ENCODE results near the gene IMPA2.

IMPA2 gene

GRCh38 chr18:12027480-12027879 is 46.2 kb downstream of the IMPA2 start:
- no peak overlapping the region for H3K14ac ChIP-seq (ENCODE audit: low read length)
- H2AFZ ChIP-seq (ENCODE audit: low read length): no peak overlapping the region
- no peak overlapping the region for H3K4me3 ChIP-seq (ENCODE audit: low read length in 2 of 2)
- H2AK5ac ChIP-seq (ENCODE audit: low read depth, low read length): no peak overlapping the region
- no peak overlapping the region for H3K9ac ChIP-seq (ENCODE audit: low read depth, low read length, poor library complexity)
- no peak overlapping the region for H3K23ac ChIP-seq (ENCODE audit: low read depth, low read length, poor library complexity)
- DNase-seq (ENCODE audit: low spot score): no peak
- H3K36me3 ChIP-seq (replicated peaks in 1 of 2; ENCODE audit: control insufficient read depth in 2 of 2, insufficient read depth in 2 of 2, low read length in 2 of 2): peaks cover 23 to 56% of the 10 kb centered on the region in 2 donors
- H3K4me2 ChIP-seq (ENCODE audit: insufficient read depth, low read length, poor library complexity, severe bottlenecking): no peak overlapping the region
- H3K18ac ChIP-seq (ENCODE audit: low read length): no peak overlapping the region
- no peaks in the 10 kb centered on the region for H3K9me3 ChIP-seq (replicated peaks in 1 of 2; ENCODE audit: control insufficient read depth in 2 of 2, insufficient read depth in 1 of 2, low read depth in 1 of 2, low read length in 2 of 2)
- H2BK5ac ChIP-seq (ENCODE audit: low read length): no peak overlapping the region
- H2BK12ac ChIP-seq (ENCODE audit: low read length): no peak overlapping the region
- no CpG with 5 or more reads among the region's 4 CpGs for WGBS, 2 donors (ENCODE audit: extremely low coverage in 2 of 2, insufficient read length in 2 of 2, insufficient replicate concordance in 1 of 2)
- H3K79me1 ChIP-seq (ENCODE audit: low read depth, low read length): peaks cover 3% of the 10 kb centered on the region
- H4K91ac ChIP-seq (ENCODE audit: low read depth, low read length, poor library complexity): no peak overlapping the region
- no peak overlapping the region for H2BK15ac ChIP-seq (ENCODE audit: low read length)
- no peaks in the 10 kb centered on the region for H3K27me3 ChIP-seq (ENCODE audit: control insufficient read depth in 3 of 3, insufficient read depth in 3 of 3, low read depth in 1 of 3, low read length in 3 of 3)
- no peak overlapping the region for H4K8ac ChIP-seq (ENCODE audit: low read depth, low read length)
- no peak overlapping the region for H3K27ac ChIP-seq (replicated peaks; ENCODE audit: low read length)
- H3K4ac ChIP-seq (ENCODE audit: low read length): no peak overlapping the region
- H2BK120ac ChIP-seq (ENCODE audit: low read depth, low read length): no peak overlapping the region
- H3K4me1 ChIP-seq (ENCODE audit: control insufficient read depth in 2 of 2, insufficient read depth in 1 of 2, low read depth in 1 of 2, low read length in 2 of 2): no peaks in the 10 kb centered on the region

GRCh38 chr18:12028040-12028628 is 46.8 kb downstream of the IMPA2 start:
- H3K79me1 ChIP-seq (ENCODE audit: low read depth, low read length): peaks cover 3% of the 10 kb centered on the region
- no peak overlapping the region for H3K4me2 ChIP-seq (ENCODE audit: insufficient read depth, low read length, poor library complexity, severe bottlenecking)
- no peak overlapping the region for H3K27ac ChIP-seq (replicated peaks; ENCODE audit: low read length)
- no peak overlapping the region for H2AK5ac ChIP-seq (ENCODE audit: low read depth, low read length)
- H3K14ac ChIP-seq (ENCODE audit: low read length): no peak overlapping the region
- H3K23ac ChIP-seq (ENCODE audit: low read depth, low read length, poor library complexity): no peak overlapping the region
- no peak overlapping the region for H3K4ac ChIP-seq (ENCODE audit: low read length)
- no peaks in the 10 kb centered on the region for H3K4me1 ChIP-seq (ENCODE audit: control insufficient read depth in 2 of 2, insufficient read depth in 1 of 2, low read depth in 1 of 2, low read length in 2 of 2)
- no peak overlapping the region for H2AFZ ChIP-seq (ENCODE audit: low read length)
- no peak overlapping the region for H2BK15ac ChIP-seq (ENCODE audit: low read length)
- WGBS, 2 donors (ENCODE audit: extremely low coverage in 2 of 2, insufficient read length in 2 of 2, insufficient replicate concordance in 1 of 2): no CpG with 5 or more reads among the region's 15 CpGs
- no peak overlapping the region for H3K4me3 ChIP-seq (ENCODE audit: low read length in 2 of 2)
- no peak overlapping the region for H2BK5ac ChIP-seq (ENCODE audit: low read length)
- DNase-seq (ENCODE audit: low spot score): no peak
- no peak overlapping the region for H4K91ac ChIP-seq (ENCODE audit: low read depth, low read length, poor library complexity)
- H3K36me3 ChIP-seq (replicated peaks in 1 of 2; ENCODE audit: control insufficient read depth in 2 of 2, insufficient read depth in 2 of 2, low read length in 2 of 2): peaks cover 21 to 59% of the 10 kb centered on the region in 2 donors
- no peak overlapping the region for H3K9ac ChIP-seq (ENCODE audit: low read depth, low read length, poor library complexity)
- H3K18ac ChIP-seq (ENCODE audit: low read length): no peak overlapping the region
- H2BK120ac ChIP-seq (ENCODE audit: low read depth, low read length): no peak overlapping the region
- no peak overlapping the region for H4K8ac ChIP-seq (ENCODE audit: low read depth, low read length)
- no peaks in the 10 kb centered on the region for H3K27me3 ChIP-seq (ENCODE audit: control insufficient read depth in 3 of 3, insufficient read depth in 3 of 3, low read depth in 1 of 3, low read length in 3 of 3)
- H3K9me3 ChIP-seq (replicated peaks in 1 of 2; ENCODE audit: control insufficient read depth in 2 of 2, insufficient read depth in 1 of 2, low read depth in 1 of 2, low read length in 2 of 2): no peaks in the 10 kb centered on the region
- H2BK12ac ChIP-seq (ENCODE audit: low read length): no peak overlapping the region

- Histone ChIP-seq H3K27me3 (ENCODE audit: control insufficient read depth in 3 of 3, insufficient read depth in 3 of 3, low read depth in 1 of 3, low read length in 3 of 3) (no peaks in the 10 kb centered on the region), H2BK5ac (ENCODE audit: low read length) (no peak overlapping the region), H2AK5ac (ENCODE audit: low read depth, low read length) (no peak overlapping the region), H2BK12ac (ENCODE audit: low read length) (no peak overlapping the region), H3K4me1 (ENCODE audit: control insufficient read depth in 2 of 2, insufficient read depth in 1 of 2, low read depth in 1 of 2, low read length in 2 of 2) (peaks cover 0 to 2% of the 10 kb centered on the region in 2 donors), H2BK120ac (ENCODE audit: low read depth, low read length) (no peak overlapping the region), H3K4me3 (ENCODE audit: low read length in 2 of 2) (no peak overlapping the region), H3K9me3 (replicated peaks in 1 of 2; ENCODE audit: control insufficient read depth in 2 of 2, insufficient read depth in 1 of 2, low read depth in 1 of 2, low read length in 2 of 2) (no peaks in the 10 kb centered on the region), H3K27ac (replicated peaks; ENCODE audit: low read length) (no peak overlapping the region), H2BK15ac (ENCODE audit: low read length) (no peak overlapping the region), H4K8ac (ENCODE audit: low read depth, low read length) (no peak overlapping the region), H3K14ac (ENCODE audit: low read length) (no peak overlapping the region), H2AFZ (ENCODE audit: low read length) (no peak overlapping the region), H3K9ac (ENCODE audit: low read depth, low read length, poor library complexity) (no peak overlapping the region), H3K79me1 (ENCODE audit: low read depth, low read length) (peaks cover 3% of the 10 kb centered on the region), H3K18ac (ENCODE audit: low read length) (no peak overlapping the region), H3K4me2 (ENCODE audit: insufficient read depth, low read length, poor library complexity, severe bottlenecking) (no peak overlapping the region), H3K23ac (ENCODE audit: low read depth, low read length, poor library complexity) (no peak overlapping the region), H3K36me3 (replicated peaks in 1 of 2; ENCODE audit: control insufficient read depth in 2 of 2, insufficient read depth in 2 of 2, low read length in 2 of 2) (peaks cover 17 to 59% of the 10 kb centered on the region in 2 donors), H3K4ac (ENCODE audit: low read length) (no peak overlapping the region), H4K91ac (ENCODE audit: low read depth, low read length, poor library complexity) (no peak overlapping the region)
- WGBS, 2 donors (ENCODE audit: extremely low coverage in 2 of 2, insufficient read length in 2 of 2, insufficient replicate concordance in 1 of 2): no CpG with 5 or more reads among the region's 11 CpGs
- no peak for DNase-seq (ENCODE audit: low spot score)
These were observed 47.4 kb downstream of the IMPA2 start for GRCh38 chr18:12028674-12029073.

- DNase-seq (ENCODE audit: low spot score): no peak
- H3K4ac ChIP-seq (ENCODE audit: low read length): no peak overlapping the region
- WGBS, 2 donors (ENCODE audit: extremely low coverage in 2 of 2, insufficient read length in 2 of 2, insufficient replicate concordance in 1 of 2): no CpG with 5 or more reads among the region's 21 CpGs
- H2BK15ac ChIP-seq (ENCODE audit: low read length): no peak overlapping the region
- H4K91ac ChIP-seq (ENCODE audit: low read depth, low read length, poor library complexity): no peak overlapping the region
- no peak overlapping the region for H4K8ac ChIP-seq (ENCODE audit: low read depth, low read length)
- no peaks in the 10 kb centered on the region for H3K27me3 ChIP-seq (ENCODE audit: control insufficient read depth in 3 of 3, insufficient read depth in 3 of 3, low read depth in 1 of 3, low read length in 3 of 3)
- H3K18ac ChIP-seq (ENCODE audit: low read length): no peak overlapping the region
- no peaks in the 10 kb centered on the region for H3K9me3 ChIP-seq (replicated peaks in 1 of 2; ENCODE audit: control insufficient read depth in 2 of 2, insufficient read depth in 1 of 2, low read depth in 1 of 2, low read length in 2 of 2)
- H3K4me3 ChIP-seq (ENCODE audit: low read length in 2 of 2): no peak overlapping the region
- H2AFZ ChIP-seq (ENCODE audit: low read length): no peak overlapping the region
- peaks cover 3% of the 10 kb centered on the region for H3K79me1 ChIP-seq (ENCODE audit: low read depth, low read length)
- no peak overlapping the region for H3K27ac ChIP-seq (replicated peaks; ENCODE audit: low read length)
- no peak overlapping the region for H2BK12ac ChIP-seq (ENCODE audit: low read length)
- H2BK5ac ChIP-seq (ENCODE audit: low read length): no peak overlapping the region
- H3K23ac ChIP-seq (ENCODE audit: low read depth, low read length, poor library complexity): no peak overlapping the region
- H2BK120ac ChIP-seq (ENCODE audit: low read depth, low read length): no peak overlapping the region
- H3K9ac ChIP-seq (ENCODE audit: low read depth, low read length, poor library complexity): no peak overlapping the region
- no peak overlapping the region for H3K14ac ChIP-seq (ENCODE audit: low read length)
- peaks cover 17 to 52% of the 10 kb centered on the region in 2 donors for H3K36me3 ChIP-seq (replicated peaks in 1 of 2; ENCODE audit: control insufficient read depth in 2 of 2, insufficient read depth in 2 of 2, low read length in 2 of 2)
- H3K4me1 ChIP-seq (ENCODE audit: control insufficient read depth in 2 of 2, insufficient read depth in 1 of 2, low read depth in 1 of 2, low read length in 2 of 2): peaks cover 0 to 3% of the 10 kb centered on the region in 2 donors
- H2AK5ac ChIP-seq (ENCODE audit: low read depth, low read length): no peak overlapping the region
- no peak overlapping the region for H3K4me2 ChIP-seq (ENCODE audit: insufficient read depth, low read length, poor library complexity, severe bottlenecking)
These were observed 48.7 kb downstream of the IMPA2 start for GRCh38 chr18:12029786-12030584.
